Measurements from ENCODE around the gene MPPED1.

DNA sequence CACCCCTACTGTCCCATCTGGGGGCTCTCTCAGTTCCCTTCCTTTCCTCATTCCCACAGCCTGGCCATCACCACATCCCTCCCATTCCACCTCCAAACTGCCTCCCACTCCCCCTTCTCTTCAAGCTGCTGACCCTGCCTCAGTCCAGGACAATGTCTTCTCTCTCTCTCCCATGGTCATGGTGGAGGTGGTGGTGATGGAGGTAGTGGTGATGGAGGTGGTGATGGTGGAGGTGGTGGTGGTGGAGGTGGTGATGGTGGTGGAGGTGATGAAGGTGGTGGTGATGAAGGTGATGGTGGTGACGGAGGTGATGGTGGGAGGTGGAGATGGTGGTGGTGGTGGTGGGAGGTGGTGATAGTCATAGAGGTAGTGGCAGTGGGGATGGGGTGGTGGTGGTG, 87.0 kb downstream of the MPPED1 start:
- TF ChIP-seq CTCF (IDR thresholded peaks at IDR 0.05) (no peak), POLR2A (IDR thresholded peaks at IDR 0.05) (no peak), POLR2AphosphoS5 (IDR thresholded peaks at IDR 0.05) (no peak)

Data from suprapubic skin (tissue), 4 donors.